H9 (cell line): Measurements from ENCODE around the gene CERS4. TPM values are rescaled to one million over a fixed set of nuclear protein-coding genes. Genes with fewer than 3 reads are reported as not detected.

Experiments used
- DNase-seq: peaks from one replicate; pipeline ENCODE4 v3.0.0-alpha.2; 2017
- H2AFZ ChIP-seq: one replicate; pipeline ENCODE4 v1.6.1; 2013; ENCODE audit warnings: mild to moderate bottlenecking, low read length, control low read depth, moderate library complexity
- H2AK5ac ChIP-seq: 2 replicates; pipeline ENCODE4 v1.6.1; 2013; ENCODE audit warnings: low read length, control low read depth, mixed read lengths; ENCODE audit not compliant: insufficient read length
- H2BK120ac ChIP-seq: one replicate; pipeline ENCODE4 v1.6.1; 2013; ENCODE audit warnings: low read depth, mild to moderate bottlenecking, low read length, control low read depth, inconsistent platforms; ENCODE audit not compliant: poor library complexity, severe bottlenecking
- H2BK12ac ChIP-seq: 2 replicates; pipeline ENCODE4 v1.6.1; 2013; ENCODE audit warnings: low read length, control low read depth, mixed read lengths, low read depth; ENCODE audit not compliant: insufficient read length
- H2BK15ac ChIP-seq: 2 replicates; pipeline ENCODE4 v1.6.1; 2013; ENCODE audit warnings: low read depth, low read length, control low read depth
- H2BK20ac ChIP-seq: one replicate; pipeline ENCODE4 v1.6.1; 2013; ENCODE audit warnings: low read depth, mild to moderate bottlenecking, low read length, control low read depth, inconsistent platforms; ENCODE audit not compliant: poor library complexity, severe bottlenecking
- H2BK5ac ChIP-seq: 2 replicates; pipeline ENCODE4 v1.6.1; 2013; ENCODE audit warnings: low read length, control low read depth, mixed read lengths; ENCODE audit not compliant: insufficient read length
- H3K14ac ChIP-seq: 2 replicates; pipeline ENCODE4 v1.6.1; 2013; ENCODE audit warnings: low read length, control low read depth; ENCODE audit not compliant: insufficient read depth
- H3K18ac ChIP-seq: 2 replicates; pipeline ENCODE4 v1.6.1; 2013; ENCODE audit warnings: low read depth, mild to moderate bottlenecking, mixed read lengths, low read length, control low read depth; ENCODE audit not compliant: insufficient read length
- H3K23ac ChIP-seq: 2 replicates; pipeline ENCODE4 v1.6.1; 2013; ENCODE audit warnings: low read length, control low read depth, mixed read lengths, low read depth; ENCODE audit not compliant: insufficient read length
- H3K23me2 ChIP-seq: 2 replicates; pipeline ENCODE4 v1.6.1; 2013; ENCODE audit warnings: low read depth, mild to moderate bottlenecking, mixed read lengths, low read length, control low read depth; ENCODE audit not compliant: insufficient read length, poor library complexity, severe bottlenecking
- H3K27ac ChIP-seq: 2 replicates; pipeline ENCODE4 v1.5.1; 2013; ENCODE audit warnings: low read length, control low read depth, mixed read lengths, low read depth; ENCODE audit not compliant: insufficient read length
- H3K27me3 ChIP-seq: 2 replicates; pipeline ENCODE4 v1.6.1; 2013; ENCODE audit warnings: low read length, control low read depth, inconsistent platforms; ENCODE audit not compliant: insufficient read depth
- H3K4ac ChIP-seq: 2 replicates; pipeline ENCODE4 v1.6.1; 2013; ENCODE audit warnings: low read depth, mild to moderate bottlenecking, control low read depth, inconsistent platforms, low read length, moderate library complexity
- H3K4me1 ChIP-seq: 2 replicates; pipeline ENCODE4 v1.6.1; 2013; ENCODE audit warnings: low read length, control low read depth, inconsistent platforms; ENCODE audit not compliant: insufficient read depth
- H3K4me2 ChIP-seq: 2 replicates; pipeline ENCODE4 v1.6.1; 2013; ENCODE audit warnings: low read length, control low read depth, mixed read lengths; ENCODE audit not compliant: insufficient read length, insufficient read depth
- H3K56ac ChIP-seq: 2 replicates; pipeline ENCODE4 v1.6.1; 2013; ENCODE audit warnings: low read depth, mild to moderate bottlenecking, mixed read lengths, low read length, control low read depth; ENCODE audit not compliant: insufficient read length
- H3K79me1 ChIP-seq: 2 replicates; pipeline ENCODE4 v1.6.1; 2013; ENCODE audit warnings: low read depth, mild to moderate bottlenecking, moderate library complexity, low read length, control low read depth, inconsistent platforms; ENCODE audit not compliant: insufficient read depth, poor library complexity, severe bottlenecking
- H3K79me2 ChIP-seq: 2 replicates; pipeline ENCODE4 v1.6.1; 2013; ENCODE audit warnings: low read length, control low read depth, inconsistent platforms; ENCODE audit not compliant: insufficient read depth
- H3K9ac ChIP-seq: 2 replicates; pipeline ENCODE4 v1.6.1; 2013; ENCODE audit warnings: low read length, control low read depth, mixed read lengths; ENCODE audit not compliant: insufficient read length; ENCODE audit errors: extremely low read depth
- H3K9me3 ChIP-seq: one replicate; pipeline ENCODE4 v1.6.1; 2013; ENCODE audit warnings: low read depth, low read length, inconsistent platforms; ENCODE audit not compliant: control insufficient read depth
- H3T11ph ChIP-seq: one replicate; pipeline ENCODE4 v1.6.1; 2013; ENCODE audit warnings: mild to moderate bottlenecking, low read length, control low read depth, inconsistent platforms
- H4K20me1 ChIP-seq: one replicate; pipeline ENCODE4 v1.6.1; 2013; ENCODE audit not compliant: control insufficient read depth, insufficient read length, insufficient read depth
- H4K5ac ChIP-seq: 2 replicates; pipeline ENCODE4 v1.6.1; 2013; ENCODE audit warnings: low read depth, mild to moderate bottlenecking, mixed read lengths, low read length, control low read depth; ENCODE audit not compliant: insufficient read length
- H4K8ac ChIP-seq: replicated peaks from 2 replicates; pipeline ENCODE4 v1.6.1; 2013; ENCODE audit warnings: low read length, control low read depth, mixed read lengths, low read depth; ENCODE audit not compliant: insufficient read length
- H4K91ac ChIP-seq: 2 replicates; pipeline ENCODE4 v1.6.1; 2013; ENCODE audit warnings: low read depth, mild to moderate bottlenecking, moderate library complexity, mixed read lengths, low read length, control low read depth; ENCODE audit not compliant: insufficient read length
- H3K27ac Mint-ChIP-seq, 3 experiments: 2 replicates in 2 of 3; 3 replicates in 1 of 3; pipeline ENCODE4 v1.8.0; 2020 to 2021; ENCODE audit warnings: mixed read lengths in 3 of 3, mild to moderate bottlenecking in 1 of 3, moderate library complexity in 1 of 3
- H3K27me3 Mint-ChIP-seq: 2 replicates; pipeline ENCODE4 v1.8.0; 2021; ENCODE audit warnings: low read depth, mild to moderate bottlenecking, moderate library complexity, mixed read lengths
- H3K36me3 Mint-ChIP-seq, 3 experiments: 2 replicates in 2 of 3; 3 replicates in 1 of 3; pipeline ENCODE4 v1.8.0; 2020 to 2021; ENCODE audit warnings: low read depth in 3 of 3, mixed read lengths in 3 of 3; ENCODE audit not compliant: insufficient read depth in 1 of 3
- H3K4me1 Mint-ChIP-seq, 2 experiments: 2 replicates each; pipeline ENCODE4 v1.8.0; 2020; ENCODE audit warnings: mixed read lengths in 2 of 2
- H3K4me3 Mint-ChIP-seq, 2 experiments: 2 replicates in 1 of 2; 3 replicates in 1 of 2; pipeline ENCODE4 v1.8.0; 2020 to 2021; ENCODE audit warnings: mild to moderate bottlenecking in 2 of 2, mixed read lengths in 2 of 2, moderate library complexity in 1 of 2
- H3K9me3 Mint-ChIP-seq, 2 experiments: 2 replicates in 1 of 2; 3 replicates in 1 of 2; pipeline ENCODE4 v1.8.0; 2020; ENCODE audit warnings: mild to moderate bottlenecking in 2 of 2, mixed read lengths in 2 of 2, moderate library complexity in 1 of 2
- CTCF ChIP-seq: fragments of 200-600 bp; sonication (generic); conservative IDR thresholded peaks from 3 replicates; pipeline ENCODE4 v1.8.0; 2021; ENCODE audit warnings: antibody characterized with exemption, mild to moderate bottlenecking
- WGBS: extraction: QIAGEN DNeasy Blood & Tissue Kit; methylation state at CpG from one replicate; pipeline ENCODE4 v1.1.7; 2013; ENCODE audit warnings: missing lambda C conversion rate, low lambda C conversion rate, mixed read lengths; ENCODE audit not compliant: insufficient read length; ENCODE audit errors: extremely low coverage; 5-methylcytosine and 5-hydroxymethylcytosine counted together
- total RNA-seq: library from RNA; stranded (reverse); gene quantifications from 2 replicates; pipeline ENCODE4 v1.2.1, GENCODE V29; 2021

Gene CERS4
- total RNA-seq, 1 experiment from 2014 or later: 62.6 TPM

GRCh38 chr19:8204961-8205360 is 4.2 kb upstream of the CERS4 start:
- peak overlapping the region; percentile 55 for H3K18ac ChIP-seq
- Mint-ChIP-seq H3K27me3 (no peaks in the 10 kb centered on the region), H3K9me3 (no peaks in the 10 kb centered on the region), H3K4me1 (peaks cover 42 to 47% of the 10 kb centered on the region in 2 experiments), H3K4me3 (no peak overlapping the region), H3K36me3 (no peaks in the 10 kb centered on the region; a peak in 2 of 7 replicates), H3K27ac (peak overlapping the region; percentile 63 to 95 (median 85); a peak in 6 of 7 replicates)
- DNase-seq: peak; percentile 67
- no peak overlapping the region for H2BK15ac ChIP-seq
- no peak overlapping the region for H3K9ac ChIP-seq
- peaks cover 10% of the 10 kb centered on the region for H3K23me2 ChIP-seq
- H3K4me2 ChIP-seq: no peak overlapping the region
- H3K9me3 ChIP-seq: no peaks in the 10 kb centered on the region
- H3K27me3 ChIP-seq: no peaks in the 10 kb centered on the region
- TF ChIP-seq CTCF: no peak
- no peak overlapping the region for H2BK5ac ChIP-seq
- H3K4me1 ChIP-seq: peaks cover 4% of the 10 kb centered on the region; the same call in 1 of the 2 replicates
- H2BK120ac ChIP-seq: no peak overlapping the region
- no peak overlapping the region for H3K27ac ChIP-seq
- no peak overlapping the region for H2BK20ac ChIP-seq
- H4K5ac ChIP-seq: no peak overlapping the region
- peak overlapping the region; percentile 83 for H2BK12ac ChIP-seq
- no peak overlapping the region for H2AK5ac ChIP-seq
- H4K20me1 ChIP-seq: no peaks in the 10 kb centered on the region
- no peak overlapping the region for H4K91ac ChIP-seq
- H3K23ac ChIP-seq: no peak overlapping the region
- peak overlapping the region; percentile 48; the same call in 1 of the 2 replicates for H3K14ac ChIP-seq
- H3T11ph ChIP-seq: no peak overlapping the region
- peaks cover 2% of the 10 kb centered on the region; the same call in 1 of the 2 replicates for H3K79me2 ChIP-seq
- no peak overlapping the region for H3K56ac ChIP-seq
- no peak overlapping the region for H3K4ac ChIP-seq
- H4K8ac ChIP-seq: no peak overlapping the region
- H2AFZ ChIP-seq: no peak overlapping the region
- H3K79me1 ChIP-seq: no peaks in the 10 kb centered on the region
- no CpG with 5 or more reads among the region's 5 CpGs for WGBS
